ENCODE results near the gene KLHDC8A. TPM values are rescaled to one million over a fixed set of nuclear protein-coding genes. Genes with fewer than 3 reads are reported as not detected.

KLHDC8A gene
- total and polyA plus RNA-seq, 9 of the 15 experiments (the other 6 are each of a cell fraction or from before 2014, with no cell fraction given) = 0.01 to 0.54 (median 0.04) TPM; not detected in 6

DNA sequence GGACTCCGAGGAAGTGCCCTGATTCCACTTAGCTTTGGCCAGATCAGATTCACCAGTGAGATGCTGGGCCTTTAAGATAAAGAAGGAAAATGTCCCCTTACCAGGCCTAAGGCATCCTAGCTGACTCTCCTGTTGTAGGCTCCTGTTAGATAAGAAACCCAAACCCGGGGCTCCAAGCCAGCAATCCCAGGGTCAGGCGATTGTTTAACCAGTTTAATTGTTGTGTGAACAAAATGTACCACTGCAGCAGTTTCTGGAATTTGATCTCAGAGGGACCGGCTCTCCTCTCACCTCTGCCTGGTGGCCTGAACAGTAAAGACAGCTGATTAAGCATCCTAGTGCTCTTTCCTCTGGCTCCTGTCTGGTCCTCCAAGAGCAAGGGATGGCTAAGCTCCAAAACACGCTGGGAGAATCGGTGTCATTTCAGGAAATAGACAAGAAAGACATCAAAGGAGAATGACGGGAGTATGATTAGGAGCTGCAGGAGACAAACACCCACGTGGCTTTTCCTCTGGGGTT lies 9.3 kb upstream of the KLHDC8A start:
- 1% methylated on average over 8 of the region's 8 CpGs for WGBS (ENCODE audit: insufficient coverage, low coverage, missing lambda C conversion rate)
- H3K27ac ChIP-seq (ENCODE audit: extremely low read depth, low read depth, low read length) = no peak overlapping the region
- no TSS peak for BruUV-seq (replicated peaks)
- peaks cover 4% of the 10 kb centered on the region for H4K20me1 ChIP-seq (replicated peaks; ENCODE audit: control insufficient read depth, insufficient read depth, low read length)
- DNase-seq (ENCODE audit: extremely low read depth in 1 of 4, low spot score in 3 of 4) (peak in 1 of 4 experiments; percentile 19), ATAC-seq (no peak), FAIRE-seq (no peak)
- H2AFZ ChIP-seq (ENCODE audit: low read depth, low read length) = no peak overlapping the region
- CTCF ChIA-PET (ENCODE audit: low intra/inter-chr PET ratio) = no interaction called here
- H3K36me3 ChIP-seq (ENCODE audit: control insufficient read depth, insufficient read depth, low read length) = no peaks in the 10 kb centered on the region
- H3K27me3 ChIP-seq (ENCODE audit: control insufficient read depth in 2 of 2, insufficient read depth in 2 of 2, low read length in 2 of 2) = peaks cover 22 to 43% of the 10 kb centered on the region in 2 experiments
- H3K9me3 ChIP-seq (replicated peaks; ENCODE audit: control insufficient read depth, insufficient read depth, low read depth, low read length) = no peaks in the 10 kb centered on the region
- H3K9ac ChIP-seq (ENCODE audit: insufficient read depth in 1 of 2, low read depth in 2 of 2, low read length in 2 of 2) = no peak overlapping the region
- POLR2A ChIA-PET = no interaction called here
- 0 out of 2 replicates have a peak, but pooled peaks have one; percentile 11 for TF ChIP-seq CBFA2T2 (conservative IDR thresholded peaks at IDR 0.05)
- TF ChIP-seq TCF3 (CRISPR knock-in tag; IDR thresholded peaks at IDR 0.05) = peak; percentile 35; the same call in 1 of the 2 replicates
- TF ChIP-seq ZNF551 (CRISPR knock-in tag; IDR thresholded peaks at IDR 0.05) = no peak
- no peak for TF ChIP-seq MAFF (IDR thresholded peaks at IDR 0.05; ENCODE audit: low read length)
- TF ChIP-seq ATF7 (IDR thresholded peaks at IDR 0.05) = no peak
- no peak for TF ChIP-seq ZNF316 (IDR thresholded peaks at IDR 0.05)
- TF ChIP-seq, protein P1, sequence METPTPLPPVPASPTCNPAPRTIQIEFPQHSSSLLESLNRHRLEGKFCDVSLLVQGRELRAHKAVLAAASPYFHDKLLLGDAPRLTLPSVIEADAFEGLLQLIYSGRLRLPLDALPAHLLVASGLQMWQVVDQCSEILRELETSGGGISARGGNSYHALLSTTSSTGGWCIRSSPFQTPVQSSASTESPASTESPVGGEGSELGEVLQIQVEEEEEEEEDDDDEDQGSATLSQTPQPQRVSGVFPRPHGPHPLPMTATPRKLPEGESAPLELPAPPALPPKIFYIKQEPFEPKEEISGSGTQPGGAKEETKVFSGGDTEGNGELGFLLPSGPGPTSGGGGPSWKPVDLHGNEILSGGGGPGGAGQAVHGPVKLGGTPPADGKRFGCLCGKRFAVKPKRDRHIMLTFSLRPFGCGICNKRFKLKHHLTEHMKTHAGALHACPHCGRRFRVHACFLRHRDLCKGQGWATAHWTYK (CRISPR knock-in tag; IDR thresholded peaks at IDR 0.05) = no peak
- TF ChIP-seq RNF2 (IDR thresholded peaks at IDR 0.05) = no peak
- TF ChIP-seq CBFA2T3 (IDR thresholded peaks at IDR 0.05) = peak; percentile 57
- no peak for TF ChIP-seq ZNF695 (CRISPR knock-in tag; IDR thresholded peaks at IDR 0.05)
- TF ChIP-seq ETV1 (tag; conservative IDR thresholded peaks at IDR 0.05; ENCODE audit: low read depth) = no peak
- TF ChIP-seq ESRRA (IDR thresholded peaks at IDR 0.05; ENCODE audit: borderline replicate concordance, low read depth) = no peak
- no peak for TF ChIP-seq TOE1 (IDR thresholded peaks at IDR 0.05; ENCODE audit: borderline replicate concordance)
- no peak for TF ChIP-seq TOE1 (CRISPR knock-in tag; IDR thresholded peaks at IDR 0.05; ENCODE audit: borderline replicate concordance, low read depth)
- TF ChIP-seq TEAD4 (IDR thresholded peaks at IDR 0.05; ENCODE audit: low read length) = 0 out of 2 replicates have a peak, but pooled peaks have one; percentile 12
- TF ChIP-seq TEAD4 (CRISPR knock-in tag; IDR thresholded peaks at IDR 0.05; ENCODE audit: borderline replicate concordance) = no peak
- no peak for TF ChIP-seq FOXK2 (conservative IDR thresholded peaks at IDR 0.05 in 1 of 2, IDR thresholded peaks at IDR 0.05 in 1 of 2; ENCODE audit: low read depth in 2 of 2)
- TF ChIP-seq, protein P2, sequence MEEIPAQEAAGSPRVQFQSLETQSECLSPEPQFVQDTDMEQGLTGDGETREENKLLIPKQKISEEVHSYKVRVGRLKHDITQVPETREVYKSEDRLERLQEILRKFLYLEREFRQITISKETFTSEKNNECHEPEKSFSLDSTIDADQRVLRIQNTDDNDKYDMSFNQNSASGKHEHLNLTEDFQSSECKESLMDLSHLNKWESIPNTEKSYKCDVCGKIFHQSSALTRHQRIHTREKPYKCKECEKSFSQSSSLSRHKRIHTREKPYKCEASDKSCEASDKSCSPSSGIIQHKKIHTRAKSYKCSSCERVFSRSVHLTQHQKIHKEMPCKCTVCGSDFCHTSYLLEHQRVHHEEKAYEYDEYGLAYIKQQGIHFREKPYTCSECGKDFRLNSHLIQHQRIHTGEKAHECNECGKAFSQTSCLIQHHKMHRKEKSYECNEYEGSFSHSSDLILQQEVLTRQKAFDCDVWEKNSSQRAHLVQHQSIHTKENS (CRISPR knock-in tag; IDR thresholded peaks at IDR 0.05) = no peak
- no peak for TF ChIP-seq ZNF780A (CRISPR knock-in tag; IDR thresholded peaks at IDR 0.05)
- TF ChIP-seq KDM1A (IDR thresholded peaks at IDR 0.05) = peak; percentile 48 to 51; a peak in 2 of 4 replicates
- in situ Hi-C loops (cut with MboI) = no loop called here
- no peaks in the 10 kb centered on the region for H3K9me1 ChIP-seq (ENCODE audit: control insufficient read depth, insufficient read depth, low read length)
- H3K4me1 ChIP-seq (replicated peaks in 1 of 2; ENCODE audit: control insufficient read depth in 2 of 2, insufficient read depth in 2 of 2, low read length in 2 of 2) = no peaks in the 10 kb centered on the region
- intact Hi-C loops (cut with micrococcal nuclease) = no loop called here
- no peak overlapping the region for H3K4me2 ChIP-seq (ENCODE audit: insufficient read depth, low read length)
- H3K79me2 ChIP-seq (ENCODE audit: control insufficient read depth, insufficient read depth, low read length) = no peaks in the 10 kb centered on the region
- no peak overlapping the region for H3K4me3 ChIP-seq
